IPS-20b (cell line): Measurements from ENCODE around the gene AP3B1.

ENCODE experiments used
- H3K27ac ChIP-seq: one replicate; pipeline ENCODE4 v1.5.1; 2013; ENCODE audit warnings: low read length
- H3K27me3 ChIP-seq: 2 replicates; pipeline ENCODE4 v1.6.1; 2013; ENCODE audit warnings: mild to moderate bottlenecking, low read length, inconsistent platforms; ENCODE audit not compliant: insufficient read depth
- H3K36me3 ChIP-seq: 2 replicates; pipeline ENCODE4 v1.6.1; 2013; ENCODE audit warnings: low read depth, mild to moderate bottlenecking, inconsistent platforms, low read length, moderate library complexity; ENCODE audit not compliant: insufficient read depth
- H3K4me1 ChIP-seq: 2 replicates; pipeline ENCODE4 v1.6.1; 2013; ENCODE audit warnings: mild to moderate bottlenecking, control low read depth, inconsistent platforms, low read length, moderate library complexity; ENCODE audit not compliant: insufficient read depth
- H3K4me3 ChIP-seq: 2 replicates; pipeline ENCODE4 v1.5.1; 2013; ENCODE audit warnings: mild to moderate bottlenecking, low read length, inconsistent platforms
- H3K9ac ChIP-seq: 2 replicates; pipeline ENCODE4 v1.6.1; 2013; ENCODE audit warnings: low read depth, mild to moderate bottlenecking, inconsistent platforms, low read length, moderate library complexity
- H3K9me3 ChIP-seq: 2 replicates; pipeline ENCODE4 v1.6.1; 2013; ENCODE audit warnings: mild to moderate bottlenecking, low read depth, low read length, inconsistent platforms; ENCODE audit not compliant: insufficient read depth

Gene AP3B1

GRCh38 chr5:78271766-78272165 lies 22.7 kb downstream of the AP3B1 start:
- Histone ChIP-seq H3K36me3 (no peaks in the 10 kb centered on the region), H3K9me3 (no peaks in the 10 kb centered on the region), H3K27me3 (no peaks in the 10 kb centered on the region), H3K27ac (no peak overlapping the region), H3K9ac (no peak overlapping the region), H3K4me3 (peak overlapping the region; percentile 35), H3K4me1 (peaks cover 31% of the 10 kb centered on the region)

GRCh38 chr5:78269088-78269703 lies 25.3 kb downstream of the AP3B1 start:
- no peak overlapping the region for H3K9ac ChIP-seq
- H3K4me3 ChIP-seq, result no peak overlapping the region
- peaks cover 23% of the 10 kb centered on the region for H3K36me3 ChIP-seq
- no peaks in the 10 kb centered on the region for H3K9me3 ChIP-seq
- H3K27ac ChIP-seq, result no peak overlapping the region
- H3K27me3 ChIP-seq, result no peaks in the 10 kb centered on the region
- H3K4me1 ChIP-seq, result peaks cover 31% of the 10 kb centered on the region

DNA sequence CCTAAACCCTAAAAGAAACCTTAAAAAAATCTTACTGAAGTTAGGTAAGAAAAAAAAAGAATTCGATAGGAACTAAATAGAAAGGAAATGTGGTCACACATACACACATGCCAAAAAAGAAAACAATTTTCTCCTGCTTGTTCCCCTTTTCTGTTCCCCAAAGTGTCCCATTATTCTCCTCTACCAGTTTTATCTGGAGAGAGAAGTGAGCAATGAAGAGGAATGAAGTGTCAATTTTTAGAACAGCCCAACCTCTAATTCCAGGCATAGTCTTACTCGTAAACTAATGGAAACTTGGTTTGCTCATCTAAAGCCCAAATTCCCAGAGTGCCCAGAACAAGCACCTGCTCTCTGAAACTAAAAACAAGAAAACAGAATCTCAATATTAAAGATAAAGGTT lies 26.1 kb downstream of the AP3B1 start:
- Histone ChIP-seq H3K4me1 (peaks cover 25% of the 10 kb centered on the region), H3K27ac (no peak overlapping the region), H3K4me3 (no peak overlapping the region), H3K36me3 (peaks cover 31% of the 10 kb centered on the region), H3K9me3 (no peaks in the 10 kb centered on the region), H3K27me3 (no peaks in the 10 kb centered on the region), H3K9ac (no peak overlapping the region)

- H3K4me3 ChIP-seq, result no peak overlapping the region
- H3K36me3 ChIP-seq, result peaks cover 31% of the 10 kb centered on the region
- H3K27me3 ChIP-seq, result no peaks in the 10 kb centered on the region
- H3K27ac ChIP-seq, result no peak overlapping the region
- H3K4me1 ChIP-seq, result no peaks in the 10 kb centered on the region
- H3K9me3 ChIP-seq, result no peaks in the 10 kb centered on the region
- H3K9ac ChIP-seq, result no peak overlapping the region
Measured at GRCh38 chr5:78265163-78265562, 29.3 kb downstream of the AP3B1 start.

- Histone ChIP-seq H3K36me3 (peaks cover 31% of the 10 kb centered on the region), H3K9me3 (no peaks in the 10 kb centered on the region), H3K9ac (no peak overlapping the region), H3K4me1 (no peaks in the 10 kb centered on the region), H3K4me3 (no peak overlapping the region), H3K27me3 (no peaks in the 10 kb centered on the region), H3K27ac (no peak overlapping the region)
Measured at GRCh38 chr5:78264600-78264999, 29.9 kb downstream of the AP3B1 start.

- H3K9me3 ChIP-seq, result no peaks in the 10 kb centered on the region
Measured at GRCh38 chr5:78260771-78261170, 33.7 kb downstream of the AP3B1 start.

GRCh38 chr5:78253201-78253600 lies 41.3 kb downstream of the AP3B1 start:
- Histone ChIP-seq H3K27me3 (no peaks in the 10 kb centered on the region), H3K36me3 (no peaks in the 10 kb centered on the region), H3K9me3 (no peaks in the 10 kb centered on the region), H3K4me1 (no peaks in the 10 kb centered on the region), H3K9ac (no peak overlapping the region), H3K4me3 (no peak overlapping the region), H3K27ac (no peak overlapping the region)

More at GRCh38 chr5:78260771-78261170, 33.7 kb downstream of the AP3B1 start:
- Histone ChIP-seq H3K27ac (no peak overlapping the region), H3K36me3 (peaks cover 22% of the 10 kb centered on the region), H3K4me3 (no peak overlapping the region), H3K27me3 (no peaks in the 10 kb centered on the region), H3K4me1 (no peaks in the 10 kb centered on the region), H3K9ac (no peak overlapping the region)

DNA sequence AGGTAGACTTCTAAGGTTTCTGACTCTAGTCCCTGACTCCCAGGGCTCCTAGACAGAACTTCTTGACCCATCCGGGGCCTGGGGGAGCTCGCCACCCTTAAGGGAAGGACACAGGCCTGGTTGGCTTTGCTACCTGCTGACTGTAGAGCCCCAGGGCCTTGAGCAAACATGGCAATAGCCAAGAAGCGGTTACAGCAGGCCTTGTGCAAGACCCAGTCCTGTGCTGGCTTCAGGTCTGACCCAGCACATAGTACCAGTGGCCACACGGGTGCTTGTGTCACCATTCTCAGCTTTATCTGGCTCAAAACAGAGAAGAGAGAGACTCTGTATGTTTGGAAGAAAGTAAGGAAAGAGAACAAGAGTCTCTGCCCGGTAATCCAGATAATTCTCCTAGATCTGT lies 41.8 kb downstream of the AP3B1 start:
- Histone ChIP-seq H3K9me3 (no peaks in the 10 kb centered on the region), H3K4me1 (no peaks in the 10 kb centered on the region), H3K27ac (no peak overlapping the region), H3K4me3 (no peak overlapping the region), H3K9ac (no peak overlapping the region), H3K27me3 (no peaks in the 10 kb centered on the region), H3K36me3 (no peaks in the 10 kb centered on the region)

GRCh38 chr5:78251663-78252284 lies 42.7 kb downstream of the AP3B1 start:
- Histone ChIP-seq H3K27ac (no peak overlapping the region), H3K4me1 (no peaks in the 10 kb centered on the region), H3K9me3 (no peaks in the 10 kb centered on the region), H3K4me3 (no peak overlapping the region), H3K27me3 (no peaks in the 10 kb centered on the region), H3K36me3 (no peaks in the 10 kb centered on the region), H3K9ac (no peak overlapping the region)

DNA sequence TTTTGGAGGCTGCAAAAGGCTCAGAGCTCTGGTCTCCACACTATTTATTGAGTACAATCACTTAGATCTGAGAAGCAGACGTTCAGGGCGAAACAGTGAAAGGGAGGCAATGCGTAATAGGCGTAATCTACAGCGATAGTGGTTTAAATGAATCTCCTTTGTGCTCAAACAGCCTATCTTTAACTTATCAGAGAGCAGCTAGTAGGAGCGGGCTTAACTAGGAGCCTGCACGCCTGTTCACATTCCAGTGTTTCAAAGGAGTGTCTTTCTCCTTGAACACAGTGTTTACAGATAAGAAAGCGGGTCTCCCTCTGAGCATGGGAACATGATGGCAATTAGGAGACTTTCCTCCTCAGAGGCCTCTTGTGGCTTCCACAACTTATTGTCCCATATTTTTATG lies 49.4 kb downstream of the AP3B1 start:
- Histone ChIP-seq H3K9me3 (no peaks in the 10 kb centered on the region), H3K27ac (no peak overlapping the region), H3K9ac (no peak overlapping the region), H3K27me3 (no peaks in the 10 kb centered on the region), H3K4me3 (no peak overlapping the region), H3K4me1 (no peaks in the 10 kb centered on the region), H3K36me3 (peaks cover 6% of the 10 kb centered on the region; the same call in 1 of the 2 replicates)

DNA sequence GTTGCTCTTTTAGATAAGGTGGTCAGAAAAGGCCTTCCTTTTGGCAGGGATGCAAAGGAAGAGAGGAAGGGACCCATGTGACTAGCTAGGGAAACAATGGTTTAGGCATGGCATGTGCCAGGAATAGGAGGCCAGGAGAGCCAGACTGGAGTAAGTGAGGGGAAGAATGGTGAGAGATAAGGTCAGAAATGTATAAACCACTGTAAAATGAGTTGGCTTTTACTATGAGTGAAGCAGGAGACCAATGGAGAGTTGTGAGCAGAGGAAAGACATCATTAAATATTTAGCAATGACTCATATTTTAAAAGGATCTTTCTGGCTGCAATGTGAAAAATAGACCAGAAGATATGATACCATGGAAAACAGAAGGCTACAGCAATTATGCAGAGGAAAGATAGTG lies 50.9 kb downstream of the AP3B1 start:
- Histone ChIP-seq H3K27me3 (no peaks in the 10 kb centered on the region), H3K9ac (no peak overlapping the region), H3K9me3 (no peaks in the 10 kb centered on the region), H3K4me1 (no peaks in the 10 kb centered on the region), H3K27ac (no peak overlapping the region), H3K36me3 (peaks cover 10% of the 10 kb centered on the region; the same call in 1 of the 2 replicates), H3K4me3 (no peak overlapping the region)

DNA sequence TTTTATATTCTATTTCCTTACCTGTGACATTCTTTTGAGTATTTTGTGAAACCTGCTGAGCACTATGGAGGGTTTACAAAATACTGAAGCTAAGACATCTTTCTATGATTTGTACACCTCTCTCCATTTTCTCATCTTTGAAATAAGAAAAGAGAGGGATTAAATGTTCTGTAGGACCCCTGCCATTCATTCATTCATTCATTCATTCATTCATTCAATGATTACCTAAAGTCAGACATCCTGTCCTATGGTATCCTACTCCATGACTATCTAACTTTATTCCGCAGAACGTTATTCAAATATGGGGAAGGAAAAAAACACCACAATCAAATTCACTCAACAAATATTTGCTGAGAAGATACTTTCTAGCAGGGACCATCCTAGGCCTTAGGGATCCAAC lies 51.4 kb downstream of the AP3B1 start:
- H3K4me3 ChIP-seq, result no peak overlapping the region
- no peak overlapping the region for H3K9ac ChIP-seq
- no peaks in the 10 kb centered on the region for H3K9me3 ChIP-seq
- no peak overlapping the region for H3K27ac ChIP-seq
- H3K27me3 ChIP-seq, result no peaks in the 10 kb centered on the region
- H3K36me3 ChIP-seq, result peaks cover 10% of the 10 kb centered on the region; the same call in 1 of the 2 replicates
- H3K4me1 ChIP-seq, result no peaks in the 10 kb centered on the region
